ENCODE results near the gene PFKM.
A peak's percentile ranks its signal among the peaks of the same experiment; 100 is the strongest.

- TF ChIP-seq EZH2 (IDR thresholded peaks at IDR 0.05; ENCODE audit: insufficient read depth, low read length) (no peak), CTCF (IDR thresholded peaks at IDR 0.05; ENCODE audit: insufficient read depth, low read depth, low read length) (peak; percentile 95)
Measured at GRCh38 chr12:48189331-48190125, 70.4 kb downstream of the PFKM start.

Data from astrocyte (in vitro differentiated cells and primary cell).